GM23338 (cell line): ENCODE results near the gene SSTR3. TPM values are rescaled to one million over a fixed set of nuclear protein-coding genes. Genes with fewer than 3 reads are reported as not detected.

ENCODE experiments used
- ATAC-seq: fragments of 200-7000 bp; cut with Tn5 transposase; 3 replicates; pipeline ENCODE4 v1.9.1; 2020
- DNase-seq: peaks from one replicate; pipeline ENCODE4 v3.0.0-alpha.2; 2015; ENCODE audit warnings: low spot score
- H2AFZ ChIP-seq: fragments of 200-600 bp; sonication (generic); 2 replicates; pipeline ENCODE4 v1.8.0; 2016; ENCODE audit warnings: antibody characterized with exemption, mild to moderate bottlenecking, moderate library complexity
- H3F3A ChIP-seq: fragments of 200-600 bp; sonication (generic); replicated peaks from 2 replicates; pipeline ENCODE4 v1.8.0; 2017; ENCODE audit warnings: antibody characterized with exemption, mixed run types, low read depth
- H3K27ac ChIP-seq: fragments of 200-600 bp; sonication (generic); 2 replicates; pipeline ENCODE4 v1.6.1; 2016; ENCODE audit warnings: low read depth
- H3K27me3 ChIP-seq: fragments of 200-600 bp; sonication (generic); 2 replicates; pipeline ENCODE4 v1.8.0; 2016; ENCODE audit warnings: mild to moderate bottlenecking, mixed run types, moderate library complexity; ENCODE audit not compliant: insufficient read depth
- H3K36me3 ChIP-seq: fragments of 200-600 bp; sonication (generic); 2 replicates; pipeline ENCODE4 v1.8.0; 2016; ENCODE audit warnings: mild to moderate bottlenecking; ENCODE audit not compliant: insufficient read depth
- H3K4me1 ChIP-seq: fragments of 200-600 bp; sonication (generic); 2 replicates; pipeline ENCODE4 v1.8.0; 2016; ENCODE audit warnings: mild to moderate bottlenecking, moderate library complexity; ENCODE audit not compliant: insufficient read depth
- H3K4me2 ChIP-seq: fragments of 200-600 bp; sonication (generic); 2 replicates; pipeline ENCODE4 v1.7.1; 2017; ENCODE audit warnings: mixed run types
- H3K4me3 ChIP-seq: fragments of 200-600 bp; sonication (generic); 2 replicates; pipeline ENCODE4 v1.6.1; 2016; ENCODE audit warnings: mixed run types
- H3K79me2 ChIP-seq: fragments of 200-600 bp; sonication (generic); replicated peaks from 2 replicates; pipeline ENCODE4 v1.8.0; 2017; ENCODE audit warnings: mild to moderate bottlenecking; ENCODE audit not compliant: insufficient read depth
- H3K9me2 ChIP-seq: fragments of 200-600 bp; sonication (generic); 2 replicates; pipeline ENCODE4 v1.8.0; 2017; ENCODE audit not compliant: insufficient read depth
- H4K20me1 ChIP-seq: fragments of 200-600 bp; sonication (generic); replicated peaks from 2 replicates; pipeline ENCODE4 v1.8.0; 2017; ENCODE audit warnings: mild to moderate bottlenecking; ENCODE audit not compliant: insufficient read depth
- H3K27ac Mint-ChIP-seq: 2 replicates; pipeline ENCODE4 v1.8.0; 2020; ENCODE audit warnings: inconsistent platforms, mild to moderate bottlenecking, moderate library complexity, mixed read lengths
- H3K27me3 Mint-ChIP-seq: 3 replicates; pipeline ENCODE4 v1.8.0; 2022; ENCODE audit warnings: low read depth, mild to moderate bottlenecking, moderate library complexity, mixed read lengths, inconsistent platforms; ENCODE audit not compliant: insufficient read depth, poor library complexity
- H3K36me3 Mint-ChIP-seq: 3 replicates; pipeline ENCODE4 v1.8.0; 2021; ENCODE audit warnings: low read depth, mild to moderate bottlenecking, inconsistent platforms, moderate library complexity, mixed read lengths
- H3K4me1 Mint-ChIP-seq: 3 replicates; pipeline ENCODE4 v1.8.0; 2020; ENCODE audit warnings: mild to moderate bottlenecking, inconsistent platforms, mixed read lengths
- H3K4me3 Mint-ChIP-seq: 3 replicates; pipeline ENCODE4 v1.8.0; 2021; ENCODE audit warnings: moderate library complexity, mild to moderate bottlenecking, inconsistent platforms, mixed read lengths
- H3K9me3 Mint-ChIP-seq: 3 replicates; pipeline ENCODE4 v1.8.0; 2020; ENCODE audit warnings: moderate library complexity, mild to moderate bottlenecking, inconsistent platforms, mixed read lengths
- CREB1 ChIP-seq: fragments of 250-450 bp; sonication (Bioruptor Pico); IDR thresholded peaks from 2 replicates; pipeline ENCODE4 v1.5.0; 2020; ENCODE audit warnings: low read depth, mild to moderate bottlenecking, moderate library complexity
- EZH2 ChIP-seq: fragments of 200-600 bp; sonication (generic); IDR thresholded peaks from one replicate; pipeline ENCODE4 v1.8.0; 2017; ENCODE audit warnings: antibody characterized with exemption, mild to moderate bottlenecking, low read depth; ENCODE audit not compliant: unreplicated experiment
- JUNB ChIP-seq: IDR thresholded peaks from one replicate; pipeline ENCODE4 v1.6.1; 2016; ENCODE audit warnings: antibody characterized with exemption; ENCODE audit not compliant: unreplicated experiment
- NANOG ChIP-seq: IDR thresholded peaks from 2 replicates; pipeline ENCODE4 v1.6.1; 2016; ENCODE audit warnings: antibody characterized with exemption, borderline replicate concordance
- POLR2AphosphoS5 ChIP-seq: IDR thresholded peaks from 2 replicates; pipeline ENCODE4 v1.6.1; 2016; ENCODE audit warnings: antibody characterized with exemption, low read depth
- STAT1 ChIP-seq: IDR thresholded peaks from one replicate; pipeline ENCODE4 v1.6.1; 2016; ENCODE audit warnings: antibody characterized with exemption; ENCODE audit not compliant: unreplicated experiment
- ZNF114 ChIP-seq: fragments of 250-450 bp; sonication (Bioruptor Pico); IDR thresholded peaks from 2 replicates; pipeline ENCODE4 v1.5.0; 2020; ENCODE audit warnings: mild to moderate bottlenecking, moderate library complexity
- ZNF331 ChIP-seq: fragments of 250-450 bp; sonication (Bioruptor Pico); IDR thresholded peaks from 2 replicates; pipeline ENCODE4 v1.5.0; 2020; ENCODE audit warnings: low read depth, mild to moderate bottlenecking, moderate library complexity
- polyA plus RNA-seq: library from polyadenylated mRNA; unstranded; fragments of >200 nt; fragmentation: Nextera tagmentation; extraction: Ambion mirVana; gene quantifications from 2 replicates; pipeline ENCODE4 v1.2.1, GENCODE V29; 2016
- total RNA-seq: library from RNA; depleted of rRNA; stranded (reverse); fragments of >200 nt; shearing (Covaris generic); gene quantifications from 2 replicates; pipeline ENCODE4 v1.2.3, GENCODE V29; 2014
- TF ChIP-seq, protein P1 (sequence below): fragments of 250-450 bp; sonication (Bioruptor Pico); IDR thresholded peaks from 2 replicates; pipeline ENCODE4 v1.5.0; 2020; ENCODE audit warnings: mild to moderate bottlenecking, moderate library complexity
- TF ChIP-seq, protein P2 (sequence below), 2 experiments: fragments of 200-600 bp in 1 of 2; sonication (generic) in 1 of 2; conservative IDR thresholded peaks; 2 replicates each; pipeline versions ENCODE4 v1.5.1 to v1.6.1; 2016 to 2017; ENCODE audit warnings: antibody characterized with exemption in 2 of 2, low read depth in 2 of 2, mild to moderate bottlenecking in 2 of 2, moderate library complexity in 1 of 2
- TF ChIP-seq, protein P3 (sequence below): IDR thresholded peaks from 2 replicates; pipeline ENCODE4 v1.6.1; 2016; ENCODE audit warnings: antibody characterized with exemption

Gene SSTR3
- total and polyA plus RNA-seq, 2 experiments from 2014 or later = 0.66 TPM; not detected in 1

DNA sequence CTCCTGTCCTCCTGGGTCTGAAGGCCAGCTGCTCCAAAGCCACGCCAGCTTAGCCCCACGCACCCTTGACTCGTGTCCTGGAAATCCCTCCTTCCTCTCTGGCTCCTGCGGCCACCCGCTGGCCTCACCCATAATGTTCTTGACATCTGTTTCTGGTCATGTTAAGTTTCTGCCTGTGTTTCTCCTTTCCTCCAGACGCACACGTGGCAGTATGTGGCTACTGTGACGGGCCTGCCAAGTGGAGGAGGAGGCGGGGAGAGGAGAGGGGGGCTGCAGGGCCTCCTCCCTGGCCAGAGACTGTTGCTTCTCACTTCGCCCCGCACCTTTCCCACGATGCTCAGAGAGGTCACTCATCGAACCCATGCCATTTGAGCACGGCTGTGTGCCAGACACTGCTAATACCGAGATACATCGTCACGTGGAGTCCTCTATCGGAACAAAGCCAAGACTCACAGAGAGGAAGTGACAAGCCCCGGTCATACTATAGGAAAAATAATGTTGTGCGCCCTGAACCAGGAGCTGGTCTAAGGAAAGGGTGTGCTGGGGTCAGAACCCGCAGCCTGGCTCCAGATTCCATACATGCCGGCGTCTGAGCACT lies 35.7 kb downstream of the SSTR3 start:
- no peak overlapping the region for H3K4me3 Mint-ChIP-seq
- ATAC-seq (no peak), DNase-seq (no peak)
- Histone ChIP-seq H3K27me3 (no peaks in the 10 kb centered on the region), H4K20me1 (no peaks in the 10 kb centered on the region), H3F3A (no peaks in the 10 kb centered on the region), H3K4me3 (no peak overlapping the region), H3K79me2 (no peaks in the 10 kb centered on the region), H2AFZ (peak overlapping the region; percentile 47; the same call in 1 of the 2 replicates), H3K27ac (no peak overlapping the region), H3K9me2 (no peaks in the 10 kb centered on the region), H3K4me2 (no peak overlapping the region), H3K4me1 (peaks cover 15% of the 10 kb centered on the region), H3K36me3 (no peaks in the 10 kb centered on the region)
- peaks cover 25% of the 10 kb centered on the region for H3K4me1 Mint-ChIP-seq
- H3K36me3 Mint-ChIP-seq = no peaks in the 10 kb centered on the region; the same call in 2 of the 3 replicates
- no peak overlapping the region for H3K27ac Mint-ChIP-seq
- no peaks in the 10 kb centered on the region for H3K9me3 Mint-ChIP-seq
- peaks cover 7% of the 10 kb centered on the region for H3K27me3 Mint-ChIP-seq
- TF ChIP-seq, protein P1, sequence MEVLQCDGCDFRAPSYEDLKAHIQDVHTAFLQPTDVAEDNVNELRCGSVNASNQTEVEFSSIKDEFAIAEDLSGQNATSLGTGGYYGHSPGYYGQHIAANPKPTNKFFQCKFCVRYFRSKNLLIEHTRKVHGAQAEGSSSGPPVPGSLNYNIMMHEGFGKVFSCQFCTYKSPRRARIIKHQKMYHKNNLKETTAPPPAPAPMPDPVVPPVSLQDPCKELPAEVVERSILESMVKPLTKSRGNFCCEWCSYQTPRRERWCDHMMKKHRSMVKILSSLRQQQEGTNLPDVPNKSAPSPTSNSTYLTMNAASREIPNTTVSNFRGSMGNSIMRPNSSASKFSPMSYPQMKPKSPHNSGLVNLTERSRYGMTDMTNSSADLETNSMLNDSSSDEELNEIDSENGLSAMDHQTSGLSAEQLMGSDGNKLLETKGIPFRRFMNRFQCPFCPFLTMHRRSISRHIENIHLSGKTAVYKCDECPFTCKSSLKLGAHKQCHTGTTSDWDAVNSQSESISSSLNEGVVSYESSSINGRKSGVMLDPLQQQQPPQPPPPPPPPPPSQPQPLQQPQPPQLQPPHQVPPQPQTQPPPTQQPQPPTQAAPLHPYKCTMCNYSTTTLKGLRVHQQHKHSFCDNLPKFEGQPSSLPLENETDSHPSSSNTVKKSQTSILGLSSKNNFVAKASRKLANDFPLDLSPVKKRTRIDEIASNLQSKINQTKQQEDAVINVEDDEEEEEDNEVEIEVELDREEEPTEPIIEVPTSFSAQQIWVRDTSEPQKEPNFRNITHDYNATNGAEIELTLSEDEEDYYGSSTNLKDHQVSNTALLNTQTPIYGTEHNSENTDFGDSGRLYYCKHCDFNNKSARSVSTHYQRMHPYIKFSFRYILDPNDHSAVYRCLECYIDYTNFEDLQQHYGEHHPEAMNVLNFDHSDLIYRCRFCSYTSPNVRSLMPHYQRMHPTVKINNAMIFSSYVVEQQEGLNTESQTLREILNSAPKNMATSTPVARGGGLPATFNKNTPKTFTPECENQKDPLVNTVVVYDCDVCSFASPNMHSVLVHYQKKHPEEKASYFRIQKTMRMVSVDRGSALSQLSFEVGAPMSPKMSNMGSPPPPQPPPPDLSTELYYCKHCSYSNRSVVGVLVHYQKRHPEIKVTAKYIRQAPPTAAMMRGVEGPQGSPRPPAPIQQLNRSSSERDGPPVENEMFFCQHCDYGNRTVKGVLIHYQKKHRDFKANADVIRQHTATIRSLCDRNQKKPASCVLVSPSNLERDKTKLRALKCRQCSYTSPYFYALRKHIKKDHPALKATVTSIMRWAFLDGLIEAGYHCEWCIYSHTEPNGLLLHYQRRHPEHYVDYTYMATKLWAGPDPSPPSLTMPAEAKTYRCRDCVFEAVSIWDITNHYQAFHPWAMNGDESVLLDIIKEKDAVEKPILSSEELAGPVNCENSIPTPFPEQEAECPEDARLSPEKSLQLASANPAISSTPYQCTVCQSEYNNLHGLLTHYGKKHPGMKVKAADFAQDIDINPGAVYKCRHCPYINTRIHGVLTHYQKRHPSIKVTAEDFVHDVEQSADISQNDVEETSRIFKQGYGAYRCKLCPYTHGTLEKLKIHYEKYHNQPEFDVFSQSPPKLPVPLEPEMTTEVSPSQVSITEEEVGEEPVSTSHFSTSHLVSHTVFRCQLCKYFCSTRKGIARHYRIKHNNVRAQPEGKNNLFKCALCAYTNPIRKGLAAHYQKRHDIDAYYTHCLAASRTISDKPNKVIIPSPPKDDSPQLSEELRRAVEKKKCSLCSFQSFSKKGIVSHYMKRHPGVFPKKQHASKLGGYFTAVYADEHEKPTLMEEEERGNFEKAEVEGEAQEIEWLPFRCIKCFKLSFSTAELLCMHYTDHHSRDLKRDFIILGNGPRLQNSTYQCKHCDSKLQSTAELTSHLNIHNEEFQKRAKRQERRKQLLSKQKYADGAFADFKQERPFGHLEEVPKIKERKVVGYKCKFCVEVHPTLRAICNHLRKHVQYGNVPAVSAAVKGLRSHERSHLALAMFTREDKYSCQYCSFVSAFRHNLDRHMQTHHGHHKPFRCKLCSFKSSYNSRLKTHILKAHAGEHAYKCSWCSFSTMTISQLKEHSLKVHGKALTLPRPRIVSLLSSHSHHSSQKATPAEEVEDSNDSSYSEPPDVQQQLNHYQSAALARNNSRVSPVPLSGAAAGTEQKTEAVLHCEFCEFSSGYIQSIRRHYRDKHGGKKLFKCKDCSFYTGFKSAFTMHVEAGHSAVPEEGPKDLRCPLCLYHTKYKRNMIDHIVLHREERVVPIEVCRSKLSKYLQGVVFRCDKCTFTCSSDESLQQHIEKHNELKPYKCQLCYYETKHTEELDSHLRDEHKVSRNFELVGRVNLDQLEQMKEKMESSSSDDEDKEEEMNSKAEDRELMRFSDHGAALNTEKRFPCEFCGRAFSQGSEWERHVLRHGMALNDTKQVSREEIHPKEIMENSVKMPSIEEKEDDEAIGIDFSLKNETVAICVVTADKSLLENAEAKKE (CRISPR knock-in tag) = no peak
- TF ChIP-seq, protein P2, sequence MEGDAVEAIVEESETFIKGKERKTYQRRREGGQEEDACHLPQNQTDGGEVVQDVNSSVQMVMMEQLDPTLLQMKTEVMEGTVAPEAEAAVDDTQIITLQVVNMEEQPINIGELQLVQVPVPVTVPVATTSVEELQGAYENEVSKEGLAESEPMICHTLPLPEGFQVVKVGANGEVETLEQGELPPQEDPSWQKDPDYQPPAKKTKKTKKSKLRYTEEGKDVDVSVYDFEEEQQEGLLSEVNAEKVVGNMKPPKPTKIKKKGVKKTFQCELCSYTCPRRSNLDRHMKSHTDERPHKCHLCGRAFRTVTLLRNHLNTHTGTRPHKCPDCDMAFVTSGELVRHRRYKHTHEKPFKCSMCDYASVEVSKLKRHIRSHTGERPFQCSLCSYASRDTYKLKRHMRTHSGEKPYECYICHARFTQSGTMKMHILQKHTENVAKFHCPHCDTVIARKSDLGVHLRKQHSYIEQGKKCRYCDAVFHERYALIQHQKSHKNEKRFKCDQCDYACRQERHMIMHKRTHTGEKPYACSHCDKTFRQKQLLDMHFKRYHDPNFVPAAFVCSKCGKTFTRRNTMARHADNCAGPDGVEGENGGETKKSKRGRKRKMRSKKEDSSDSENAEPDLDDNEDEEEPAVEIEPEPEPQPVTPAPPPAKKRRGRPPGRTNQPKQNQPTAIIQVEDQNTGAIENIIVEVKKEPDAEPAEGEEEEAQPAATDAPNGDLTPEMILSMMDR (conservative IDR thresholded peaks at IDR 0.05; ENCODE audit: low read depth in 2 of 2) = no peak
- TF ChIP-seq CREB1 (CRISPR knock-in tag) = no peak
- no peak for TF ChIP-seq ZNF331 (CRISPR knock-in tag)
- TF ChIP-seq, protein P3, sequence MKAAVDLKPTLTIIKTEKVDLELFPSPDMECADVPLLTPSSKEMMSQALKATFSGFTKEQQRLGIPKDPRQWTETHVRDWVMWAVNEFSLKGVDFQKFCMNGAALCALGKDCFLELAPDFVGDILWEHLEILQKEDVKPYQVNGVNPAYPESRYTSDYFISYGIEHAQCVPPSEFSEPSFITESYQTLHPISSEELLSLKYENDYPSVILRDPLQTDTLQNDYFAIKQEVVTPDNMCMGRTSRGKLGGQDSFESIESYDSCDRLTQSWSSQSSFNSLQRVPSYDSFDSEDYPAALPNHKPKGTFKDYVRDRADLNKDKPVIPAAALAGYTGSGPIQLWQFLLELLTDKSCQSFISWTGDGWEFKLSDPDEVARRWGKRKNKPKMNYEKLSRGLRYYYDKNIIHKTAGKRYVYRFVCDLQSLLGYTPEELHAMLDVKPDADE = no peak
- no peak for TF ChIP-seq NANOG
- no peak for TF ChIP-seq JUNB
- TF ChIP-seq POLR2AphosphoS5 = no peak
- TF ChIP-seq ZNF114 (CRISPR knock-in tag) = no peak
- TF ChIP-seq STAT1 = no peak
- TF ChIP-seq EZH2 = no peak
